ENCODE results near the gene PLCB2. TPM values are rescaled to one million over a fixed set of nuclear protein-coding genes. Genes with fewer than 3 reads are reported as not detected.

The PLCB2 gene
- total RNA-seq, 1 experiment from 2014 or later: 1.7 TPM

- no TSS peak for BruUV-seq (replicated peaks)
- H3K4me3 ChIP-seq (ENCODE audit: low read depth in 2 of 2, low read length in 2 of 2): no peak overlapping the region
- DNase-seq (ENCODE audit: low read depth, low spot score) (no peak), ATAC-seq (no peak)
- ChIA-PET CTCF (no interaction called here), POLR2A (no interaction called here)
- H3K27me3 ChIP-seq (ENCODE audit: control insufficient read depth, insufficient read depth, low read length): no peaks in the 10 kb centered on the region
- H3K27ac ChIP-seq (ENCODE audit: low read length): no peak overlapping the region
- H3K9me3 ChIP-seq (ENCODE audit: control insufficient read depth, insufficient read depth, low read depth, low read length): no peaks in the 10 kb centered on the region
- no peak for TF ChIP-seq TCF7L2 (IDR thresholded peaks at IDR 0.05; ENCODE audit: low read depth, low read length)
- no peak for TF ChIP-seq SIN3A (IDR thresholded peaks at IDR 0.05; ENCODE audit: borderline replicate concordance, insufficient read depth, low read depth, low read length)
- no peak for TF ChIP-seq CTCF (IDR thresholded peaks at IDR 0.05)
- no peak for TF ChIP-seq REST (IDR thresholded peaks at IDR 0.05; ENCODE audit: insufficient read depth in 1 of 2, low read depth in 2 of 2, low read length in 1 of 2)
- no peak for TF ChIP-seq POLR2AphosphoS5 (IDR thresholded peaks at IDR 0.05; ENCODE audit: low read depth, low read length)
- H3K36me3 ChIP-seq (ENCODE audit: control insufficient read depth, insufficient read depth, low read length): no peaks in the 10 kb centered on the region
- H3K4me1 ChIP-seq (ENCODE audit: control insufficient read depth, insufficient read depth, low read length): peaks cover under 1% of the 10 kb centered on the region
- intact Hi-C loops (cut with micrococcal nuclease; ENCODE audit: unreplicated experiment): no loop called here
- in situ Hi-C loops (cut with HindIII; ENCODE audit: low pct_unique_long_range_greater_than_20kb, low sequenced_read_pairs): no loop called here
These were observed 41.4 kb upstream of the PLCB2 start for GRCh38 chr15:40349163-40349562.

- no peak overlapping the region for H3K27ac ChIP-seq (ENCODE audit: low read length)
- no peaks in the 10 kb centered on the region for H3K9me3 ChIP-seq (ENCODE audit: control insufficient read depth, insufficient read depth, low read depth, low read length)
- TF ChIP-seq TCF7L2 (IDR thresholded peaks at IDR 0.05; ENCODE audit: low read depth, low read length): no peak
- ChIA-PET CTCF (no interaction called here), POLR2A (no interaction called here)
- no peaks in the 10 kb centered on the region for H3K36me3 ChIP-seq (ENCODE audit: control insufficient read depth, insufficient read depth, low read length)
- ATAC-seq (no peak), DNase-seq (ENCODE audit: low read depth, low spot score) (no peak)
- no TSS peak for BruUV-seq (replicated peaks)
- H3K4me1 ChIP-seq (ENCODE audit: control insufficient read depth, insufficient read depth, low read length): peaks cover 3% of the 10 kb centered on the region
- intact Hi-C loops (cut with micrococcal nuclease; ENCODE audit: unreplicated experiment): no loop called here
- H3K4me3 ChIP-seq (ENCODE audit: low read depth in 2 of 2, low read length in 2 of 2): no peak overlapping the region
- in situ Hi-C loops (cut with HindIII; ENCODE audit: low pct_unique_long_range_greater_than_20kb, low sequenced_read_pairs): no loop called here
- H3K27me3 ChIP-seq (ENCODE audit: control insufficient read depth, insufficient read depth, low read length): no peaks in the 10 kb centered on the region
These were observed 40.7 kb upstream of the PLCB2 start for GRCh38 chr15:40348474-40348870.

- ChIA-PET POLR2A (no interaction called here), CTCF (interaction anchor here (1.0 kb wide), 1 partner anchor 10 kb away, joined by 3 read pairs; no protein-coding TSS in a partner anchor)
- H3K27me3 ChIP-seq (ENCODE audit: control insufficient read depth, insufficient read depth, low read length): no peaks in the 10 kb centered on the region
These were observed 40.1 kb upstream of the PLCB2 start for GRCh38 chr15:40347559-40348473.

More at GRCh38 chr15:40347559-40348473, 40.1 kb upstream of the PLCB2 start:
- BruUV-seq (replicated peaks): no TSS peak
- Histone ChIP-seq H3K4me3 (ENCODE audit: low read depth in 2 of 2, low read length in 2 of 2) (no peak overlapping the region), H3K27ac (ENCODE audit: low read length) (no peak overlapping the region), H3K36me3 (ENCODE audit: control insufficient read depth, insufficient read depth, low read length) (no peaks in the 10 kb centered on the region), H3K9me3 (ENCODE audit: control insufficient read depth, insufficient read depth, low read depth, low read length) (no peaks in the 10 kb centered on the region), H3K4me1 (ENCODE audit: control insufficient read depth, insufficient read depth, low read length) (peaks cover 10% of the 10 kb centered on the region)
- ATAC-seq: no peak
- TF ChIP-seq REST (IDR thresholded peaks at IDR 0.05; ENCODE audit: insufficient read depth in 1 of 2, low read depth in 2 of 2, low read length in 1 of 2) (no peak), TCF7L2 (IDR thresholded peaks at IDR 0.05; ENCODE audit: low read depth, low read length) (no peak), SIN3A (IDR thresholded peaks at IDR 0.05; ENCODE audit: borderline replicate concordance, insufficient read depth, low read depth, low read length) (no peak), POLR2AphosphoS5 (IDR thresholded peaks at IDR 0.05; ENCODE audit: low read depth, low read length) (no peak), CTCF (IDR thresholded peaks at IDR 0.05) (no peak)
- intact Hi-C loops (cut with micrococcal nuclease; ENCODE audit: unreplicated experiment): no loop called here
- in situ Hi-C loops (cut with HindIII; ENCODE audit: low pct_unique_long_range_greater_than_20kb, low sequenced_read_pairs): no loop called here
- no peak for DNase-seq (ENCODE audit: low read depth, low spot score)

Data from Panc1 (cell line).